Smooth muscle cell (in vitro differentiated cells): ENCODE measurements around the gene CTNND2. TPM values are rescaled to one million over a fixed set of nuclear protein-coding genes. Genes with fewer than 3 reads are reported as not detected.

Source experiments
- DNase-seq: peaks from one replicate; lab custom pipeline; 2025; ENCODE audit not compliant: unreplicated experiment; lab: John Stamatoyannopoulos, UW
- H2AFZ ChIP-seq: fragments of 200-600 bp; sonication (generic); 2 replicates; pipeline ENCODE4 v1.6.0; 2016; ENCODE audit warnings: antibody characterized with exemption, low read depth, mild to moderate bottlenecking
- H3F3A ChIP-seq: fragments of 200-600 bp; sonication (generic); 2 replicates; pipeline ENCODE4 v1.6.0; 2017; ENCODE audit warnings: antibody characterized with exemption, low read depth
- H3K27ac ChIP-seq: fragments of 200-600 bp; sonication (generic); 2 replicates; pipeline ENCODE4 v1.5.1; 2016; ENCODE audit warnings: low read depth, mild to moderate bottlenecking
- H3K27me3 ChIP-seq: fragments of 200-600 bp; sonication (generic); 2 replicates; pipeline ENCODE4 v1.6.1; 2016; ENCODE audit warnings: low read depth, mild to moderate bottlenecking
- H3K36me3 ChIP-seq: fragments of 200-600 bp; sonication (generic); 2 replicates; pipeline ENCODE4 v1.5.1; 2016; ENCODE audit warnings: low read depth
- H3K4me1 ChIP-seq: fragments of 200-600 bp; sonication (generic); 2 replicates; pipeline ENCODE4 v1.5.1; 2016; ENCODE audit warnings: low read depth
- H3K4me2 ChIP-seq: fragments of 200-600 bp; sonication (generic); 2 replicates; pipeline ENCODE4 v1.6.0; 2016; ENCODE audit warnings: mild to moderate bottlenecking
- H3K4me3 ChIP-seq: fragments of 200-600 bp; sonication (generic); 2 replicates; pipeline ENCODE4 v1.5.1; 2016; ENCODE audit warnings: mild to moderate bottlenecking
- H3K79me2 ChIP-seq: fragments of 200-600 bp; sonication (generic); 2 replicates; pipeline ENCODE4 v1.6.0; 2016; ENCODE audit warnings: low read depth, mild to moderate bottlenecking
- H3K9ac ChIP-seq: fragments of 200-600 bp; sonication (generic); 2 replicates; pipeline ENCODE4 v1.6.0; 2016; ENCODE audit warnings: low read depth
- H3K9me3 ChIP-seq: fragments of 200-600 bp; sonication (generic); replicated peaks from 2 replicates; pipeline ENCODE4 v1.5.1; 2016; ENCODE audit warnings: low read depth
- H4K20me1 ChIP-seq: fragments of 200-600 bp; sonication (generic); 2 replicates; pipeline ENCODE4 v1.6.0; 2016; ENCODE audit warnings: low read depth
- CTCF ChIP-seq: fragments of 200-600 bp; sonication (generic); IDR thresholded peaks from 2 replicates; pipeline ENCODE4 v1.5.1; 2017; ENCODE audit warnings: borderline replicate concordance, mild to moderate bottlenecking, antibody characterized with exemption; ENCODE audit not compliant: insufficient read depth, poor library complexity, severe bottlenecking
- WGBS: methylation state at CpG from one replicate; pipeline ENCODE4 v1.1.7; 2016; ENCODE audit warnings: low lambda C conversion rate; 5-methylcytosine and 5-hydroxymethylcytosine counted together
- polyA plus RNA-seq: library from polyadenylated mRNA; unstranded; fragments of >200 nt; fragmentation: Nextera tagmentation; extraction: Ambion mirVana; gene quantifications from 2 replicates; pipeline ENCODE4 v1.2.1, GENCODE V29; 2016
- total RNA-seq: library from RNA; depleted of rRNA; stranded (reverse); fragments of >200 nt; gene quantifications from 2 replicates; pipeline ENCODE4 v1.2.3, GENCODE V29; 2014

The CTNND2 gene
- total and polyA plus RNA-seq, 2 experiments from 2014 or later, result 2.7 to 5.8 TPM

- H3K27ac ChIP-seq, result no peak overlapping the region
- H3K27me3 ChIP-seq, result no peaks in the 10 kb centered on the region
- DNase-seq, result no peak
- peaks cover under 1% of the 10 kb centered on the region for H3K4me1 ChIP-seq
- no peak for TF ChIP-seq CTCF
- no peaks in the 10 kb centered on the region for H3K9me3 ChIP-seq
- no peak overlapping the region for H3K4me3 ChIP-seq
- H2AFZ ChIP-seq, result no peak overlapping the region
- no peak overlapping the region for H3K9ac ChIP-seq
- H3K4me2 ChIP-seq, result no peak overlapping the region
- no peaks in the 10 kb centered on the region for H3K36me3 ChIP-seq
- WGBS, result 97% methylated on average over 7 of the region's 7 CpGs
- H3K79me2 ChIP-seq, result no peaks in the 10 kb centered on the region
- no peaks in the 10 kb centered on the region for H4K20me1 ChIP-seq
- no peaks in the 10 kb centered on the region for H3F3A ChIP-seq
These were observed 46.9 kb downstream of the CTNND2 start for GRCh38 chr5:11857391-11857790.

- WGBS, result 61% methylated on average over 5 of the region's 5 CpGs
- Histone ChIP-seq H3K4me2 (no peak overlapping the region), H3K4me1 (peaks cover 10% of the 10 kb centered on the region), H3K4me3 (no peak overlapping the region), H4K20me1 (no peaks in the 10 kb centered on the region), H3K79me2 (no peaks in the 10 kb centered on the region), H2AFZ (no peak overlapping the region), H3K36me3 (no peaks in the 10 kb centered on the region), H3K27ac (no peak overlapping the region), H3K9ac (no peak overlapping the region), H3K27me3 (no peaks in the 10 kb centered on the region), H3K9me3 (no peaks in the 10 kb centered on the region), H3F3A (no peaks in the 10 kb centered on the region)
- no peak for TF ChIP-seq CTCF
- no peak for DNase-seq
These were observed 49.3 kb downstream of the CTNND2 start for GRCh38 chr5:11854936-11855335.

- H3K9me3 ChIP-seq, result no peaks in the 10 kb centered on the region
- H3K27ac ChIP-seq, result no peak overlapping the region
- no peak overlapping the region for H3K4me3 ChIP-seq
- H2AFZ ChIP-seq, result no peak overlapping the region
- no peaks in the 10 kb centered on the region for H3K36me3 ChIP-seq
- H3K79me2 ChIP-seq, result no peaks in the 10 kb centered on the region
- peaks cover 10% of the 10 kb centered on the region for H3K4me1 ChIP-seq
- H3K9ac ChIP-seq, result no peak overlapping the region
- no peaks in the 10 kb centered on the region for H3F3A ChIP-seq
- H4K20me1 ChIP-seq, result no peaks in the 10 kb centered on the region
- 78% methylated on average over 10 of the region's 10 CpGs for WGBS
- DNase-seq, result no peak
- no peak overlapping the region for H3K4me2 ChIP-seq
- no peak for TF ChIP-seq CTCF
- no peaks in the 10 kb centered on the region for H3K27me3 ChIP-seq
These were observed 50.5 kb downstream of the CTNND2 start for GRCh38 chr5:11853796-11854195.

GRCh38 chr5:11853140-11853539, 51.1 kb downstream of the CTNND2 start:
- TF ChIP-seq CTCF, result no peak
- Histone ChIP-seq H3K27ac (no peak overlapping the region), H2AFZ (no peak overlapping the region), H3K36me3 (no peaks in the 10 kb centered on the region), H3K27me3 (no peaks in the 10 kb centered on the region), H3K4me2 (no peak overlapping the region), H3F3A (no peaks in the 10 kb centered on the region), H3K9me3 (no peaks in the 10 kb centered on the region), H3K9ac (no peak overlapping the region), H3K79me2 (no peaks in the 10 kb centered on the region), H4K20me1 (no peaks in the 10 kb centered on the region), H3K4me3 (no peak overlapping the region), H3K4me1 (peaks cover 10% of the 10 kb centered on the region)
- no peak for DNase-seq
